Activated gamma-delta T cell treated with Interleukin-2 at 50 U/mL for 16 hours (primary cell): ENCODE data around the gene IGSF6.
"Not testable (repeated sequence)": the region's sequence is repeated elsewhere in the genome, so short reads cannot be mapped to it uniquely, and the experiment has no call there.

ENCODE experiments used
- DNase-seq: peaks from one replicate; pipeline ENCODE4 v3.0.0-alpha.2; 2020

Gene IGSF6

GRCh38 chr16:21651515-21651914 lies 893 bp downstream of the IGSF6 start:
- no peak for DNase-seq

- DNase-seq, result no peak
Observed at GRCh38 chr16:21650521-21650920, 1.9 kb downstream of the IGSF6 start.

- not testable (repeated sequence) for DNase-seq
Observed at GRCh38 chr16:21649826-21650406, 2.5 kb downstream of the IGSF6 start.

- DNase-seq, result no peak
Observed at GRCh38 chr16:21647562-21648164, 4.7 kb downstream of the IGSF6 start.

- peak; percentile 74 for DNase-seq
Observed at GRCh38 chr16:21646721-21647561, 5.5 kb downstream of the IGSF6 start.

- no peak for DNase-seq
Observed at GRCh38 chr16:21646091-21646490, 6.3 kb downstream of the IGSF6 start.

- DNase-seq, result peak; percentile 26
Observed at GRCh38 chr16:21645261-21645721, 7.1 kb downstream of the IGSF6 start.

- no peak for DNase-seq
Observed at GRCh38 chr16:21644674-21645073, 7.7 kb downstream of the IGSF6 start.

GRCh38 chr16:21643785-21644184 lies 8.6 kb downstream of the IGSF6 start:
- DNase-seq, result no peak

- DNase-seq, result no peak
Observed at GRCh38 chr16:21642861-21643260, 9.5 kb downstream of the IGSF6 start.

- no peak for DNase-seq
Observed at GRCh38 chr16:21641916-21642315, 10.5 kb downstream of the IGSF6 start.

- no peak for DNase-seq
Observed at GRCh38 chr16:21639493-21639892, 12.9 kb downstream of the IGSF6 start.

GRCh38 chr16:21638573-21638975 lies 13.8 kb downstream of the IGSF6 start:
- DNase-seq, result no peak

- no peak for DNase-seq
Observed at GRCh38 chr16:21637032-21637968, 15.1 kb downstream of the IGSF6 start.

GRCh38 chr16:21635694-21636093 lies 16.7 kb downstream of the IGSF6 start:
- DNase-seq, result not testable (repeated sequence)

GRCh38 chr16:21634216-21634615 lies 18.2 kb downstream of the IGSF6 start:
- no peak for DNase-seq

GRCh38 chr16:21631951-21632575 lies 20.3 kb downstream of the IGSF6 start:
- not testable (repeated sequence) for DNase-seq

- not testable (repeated sequence) for DNase-seq
Observed at GRCh38 chr16:21631376-21631775, 21.0 kb downstream of the IGSF6 start.

- DNase-seq, result not testable (repeated sequence)
Observed at GRCh38 chr16:21630866-21631265, 21.5 kb downstream of the IGSF6 start.

- not testable (repeated sequence) for DNase-seq
Observed at GRCh38 chr16:21629616-21630539, 22.5 kb downstream of the IGSF6 start.

- DNase-seq, result no peak
Observed at GRCh38 chr16:21628772-21629171, 23.6 kb downstream of the IGSF6 start.
